Endothelial cell of hepatic sinusoid (primary cell): ENCODE results near the gene PRKAG2.

Experiments used
- in situ Hi-C: cut with HindIII; loops from 2 replicates; pipeline ENCODE4 v1.10.0; 2017; ENCODE audit warnings: low sequenced_read_pairs

The PRKAG2 gene

DNA sequence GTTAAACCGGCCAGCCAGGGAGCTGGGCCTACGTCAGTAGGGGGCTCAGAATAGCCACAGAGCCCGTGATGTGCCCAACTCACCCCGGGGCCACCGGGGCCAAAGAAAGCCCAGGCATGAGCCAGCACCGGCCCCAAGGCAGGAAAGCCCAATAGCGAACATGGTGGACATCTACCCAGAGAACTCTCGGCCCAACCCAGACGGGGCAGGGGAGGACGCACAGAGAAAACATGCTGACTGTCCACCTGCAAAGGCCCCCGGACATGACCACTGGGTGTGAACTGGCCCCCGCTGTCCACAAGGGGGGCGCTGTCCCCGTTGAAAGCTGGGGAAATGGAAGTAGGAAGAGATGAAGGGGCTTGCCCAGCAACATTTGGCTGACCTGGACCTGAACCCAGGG is 169.2 kb downstream of the PRKAG2 start:
- in situ Hi-C loops: no loop called here

GRCh38 chr7:151707105-151707469 is 169.8 kb downstream of the PRKAG2 start:
- in situ Hi-C loops: no loop called here

GRCh38 chr7:151706277-151707104 is 170.4 kb downstream of the PRKAG2 start:
- in situ Hi-C loops: no loop called here

DNA sequence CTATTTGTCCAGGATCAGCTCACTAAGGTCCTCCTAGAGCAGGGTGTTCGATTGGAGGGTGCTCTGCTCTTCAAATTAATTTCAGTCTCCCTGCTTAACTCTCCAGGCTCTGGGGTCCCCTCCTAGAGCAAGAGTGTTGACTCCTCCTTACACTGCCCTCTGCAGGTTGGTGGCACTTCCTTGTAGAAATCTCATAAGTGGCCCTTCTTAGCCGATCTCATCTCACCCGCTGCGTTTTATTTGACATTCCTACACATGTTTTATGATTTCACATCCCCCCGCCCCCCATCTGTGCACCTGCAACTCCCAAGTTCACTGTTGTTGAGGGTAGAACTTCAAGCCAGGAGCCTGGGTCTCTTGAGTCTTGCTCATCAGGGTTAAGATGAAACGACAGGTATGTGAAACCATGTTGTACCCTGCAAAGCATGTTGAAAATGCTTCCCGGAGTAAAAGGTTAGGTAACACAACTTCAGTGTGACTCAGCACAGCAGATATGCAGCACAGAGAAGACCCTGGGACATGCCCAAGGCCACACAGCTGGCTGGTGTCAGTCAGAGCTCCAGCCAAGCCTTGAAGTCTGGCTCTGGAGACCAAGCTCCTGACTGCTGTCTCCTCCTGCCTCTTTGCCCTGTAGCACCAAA is 171.2 kb downstream of the PRKAG2 start:
- in situ Hi-C loops: no loop called here

DNA sequence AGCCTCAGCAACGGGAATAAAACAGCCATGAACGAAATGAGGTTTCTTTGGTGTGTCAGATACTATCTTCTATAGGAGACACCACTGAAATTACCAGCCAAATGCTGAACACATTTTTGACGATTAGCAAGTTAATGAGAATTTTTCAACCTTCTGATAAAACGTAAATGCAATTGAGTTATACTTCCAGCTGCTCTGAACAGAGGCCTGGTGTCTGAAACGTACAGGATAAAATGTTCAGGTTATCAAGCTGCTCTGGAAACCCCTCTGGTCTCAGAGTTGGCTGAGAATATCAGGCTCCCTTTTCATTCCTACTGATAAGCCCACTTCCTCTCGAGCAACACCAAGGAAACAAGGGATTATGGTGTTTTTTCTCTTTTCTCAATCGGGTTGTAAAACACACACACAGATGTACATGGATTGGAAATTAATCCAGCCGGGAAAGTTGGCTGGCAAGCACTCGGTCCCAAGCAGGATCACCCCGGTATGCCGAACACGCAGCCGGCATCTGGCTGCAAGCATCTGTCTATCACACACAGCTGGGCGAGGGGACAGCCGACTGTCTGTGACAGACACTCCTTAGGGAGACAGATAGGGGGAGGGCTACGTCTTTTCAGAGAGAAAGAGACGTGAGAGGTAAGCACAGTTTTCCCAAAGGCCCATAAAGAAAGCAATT is 171.8 kb downstream of the PRKAG2 start:
- in situ Hi-C loops: no loop called here

DNA sequence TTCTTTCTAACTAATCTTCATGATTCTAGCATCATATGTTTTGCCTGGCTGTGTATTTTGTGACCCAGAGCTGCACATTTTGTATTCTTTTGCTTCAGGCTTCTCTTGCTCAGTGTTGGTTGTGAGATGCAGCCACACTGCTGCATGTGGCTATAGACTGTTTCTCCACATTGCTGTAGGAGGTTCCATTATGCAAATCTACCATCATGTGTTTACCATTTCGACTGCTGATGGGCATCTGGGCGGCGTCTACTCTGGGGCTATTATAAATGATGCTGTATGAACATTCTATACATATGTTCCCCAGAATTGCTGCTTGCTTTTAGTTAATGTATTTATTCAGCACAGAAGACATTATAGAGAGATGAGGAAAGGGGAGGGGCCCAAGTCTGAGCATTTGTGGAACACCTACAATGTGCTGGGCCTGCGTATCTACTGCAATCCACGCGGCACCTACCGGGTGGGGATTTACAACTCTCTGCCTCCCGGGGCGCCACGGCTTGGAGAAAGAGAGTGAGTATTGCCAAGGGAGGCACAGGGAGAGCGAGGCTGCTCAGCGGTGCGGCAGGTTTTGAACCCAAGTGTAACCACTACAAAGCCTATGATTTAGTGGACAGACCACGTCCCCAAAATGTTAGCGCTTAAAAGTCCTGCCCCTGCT is 172.5 kb downstream of the PRKAG2 start:
- in situ Hi-C loops: no loop called here

DNA sequence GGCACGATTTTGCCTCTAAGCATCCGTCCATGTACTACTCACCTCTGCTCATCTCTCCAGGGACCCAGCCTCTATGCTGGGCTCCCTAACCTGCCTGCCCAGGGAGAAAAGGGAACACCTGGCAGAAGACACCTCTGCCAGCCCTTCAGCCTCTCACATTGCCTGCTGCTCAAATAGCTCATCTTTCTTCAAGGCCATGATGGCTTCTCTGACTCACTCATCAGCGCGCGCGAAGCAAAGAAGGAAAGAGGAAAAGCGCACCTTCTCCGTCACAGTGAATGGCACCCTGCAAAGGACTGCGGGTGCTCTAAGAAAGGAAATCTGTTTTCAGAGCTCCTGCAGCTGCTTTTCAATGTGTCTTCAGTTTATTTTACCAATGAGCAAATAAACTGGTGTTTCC is 174.0 kb downstream of the PRKAG2 start:
- in situ Hi-C loops: no loop called here

DNA sequence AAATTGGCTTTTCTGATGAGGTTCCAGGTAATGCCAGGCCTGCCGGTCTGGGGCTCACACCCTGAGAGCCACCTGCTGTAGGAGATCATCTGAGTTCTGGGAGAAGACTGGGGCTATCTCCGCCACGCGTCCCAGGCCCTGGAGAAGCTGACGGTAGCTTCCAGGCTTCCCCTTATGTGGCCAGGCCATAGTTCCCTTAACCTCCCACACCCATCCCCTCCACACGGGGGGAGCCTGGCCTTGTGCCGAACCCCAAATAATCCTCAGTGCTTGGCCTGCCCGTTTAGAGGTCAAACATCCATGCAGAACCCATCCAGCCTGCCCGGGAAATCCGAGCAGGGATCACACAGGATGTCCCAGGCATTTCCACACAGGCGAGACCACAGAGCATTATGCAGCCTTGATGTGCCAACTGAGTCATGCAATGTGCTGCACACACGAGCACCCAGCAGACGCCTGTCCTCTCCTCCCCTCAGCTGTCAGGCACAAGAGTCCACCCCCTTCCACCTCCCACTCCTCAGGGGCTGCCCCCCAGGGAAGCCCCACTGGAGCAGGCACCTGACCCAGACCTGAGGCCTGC is 176.2 kb downstream of the PRKAG2 start:
- in situ Hi-C loops: no loop called here

DNA sequence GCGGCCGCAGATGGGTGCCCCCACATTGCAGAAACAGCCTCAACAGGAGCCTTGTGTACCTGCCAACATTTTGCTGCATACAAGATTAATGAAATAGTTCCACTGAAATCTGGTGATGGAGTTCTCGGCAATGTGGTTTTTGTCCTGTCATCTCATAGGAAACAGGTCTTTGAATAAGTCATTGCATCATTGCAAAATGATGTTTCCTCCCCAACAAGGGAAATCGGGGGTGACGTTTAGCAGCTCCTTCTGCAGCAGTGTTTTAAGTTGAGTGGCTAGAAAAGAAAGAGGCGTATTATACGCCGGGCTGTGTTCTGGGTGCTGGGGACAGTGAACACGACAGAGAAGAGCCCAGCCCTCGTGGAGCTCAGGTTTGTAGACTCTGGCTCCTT is 177.0 kb downstream of the PRKAG2 start:
- in situ Hi-C loops: loop anchor here (5.0 kb wide), 4 partner anchors 37 to 92 kb away; no protein-coding TSS in a partner anchor

DNA sequence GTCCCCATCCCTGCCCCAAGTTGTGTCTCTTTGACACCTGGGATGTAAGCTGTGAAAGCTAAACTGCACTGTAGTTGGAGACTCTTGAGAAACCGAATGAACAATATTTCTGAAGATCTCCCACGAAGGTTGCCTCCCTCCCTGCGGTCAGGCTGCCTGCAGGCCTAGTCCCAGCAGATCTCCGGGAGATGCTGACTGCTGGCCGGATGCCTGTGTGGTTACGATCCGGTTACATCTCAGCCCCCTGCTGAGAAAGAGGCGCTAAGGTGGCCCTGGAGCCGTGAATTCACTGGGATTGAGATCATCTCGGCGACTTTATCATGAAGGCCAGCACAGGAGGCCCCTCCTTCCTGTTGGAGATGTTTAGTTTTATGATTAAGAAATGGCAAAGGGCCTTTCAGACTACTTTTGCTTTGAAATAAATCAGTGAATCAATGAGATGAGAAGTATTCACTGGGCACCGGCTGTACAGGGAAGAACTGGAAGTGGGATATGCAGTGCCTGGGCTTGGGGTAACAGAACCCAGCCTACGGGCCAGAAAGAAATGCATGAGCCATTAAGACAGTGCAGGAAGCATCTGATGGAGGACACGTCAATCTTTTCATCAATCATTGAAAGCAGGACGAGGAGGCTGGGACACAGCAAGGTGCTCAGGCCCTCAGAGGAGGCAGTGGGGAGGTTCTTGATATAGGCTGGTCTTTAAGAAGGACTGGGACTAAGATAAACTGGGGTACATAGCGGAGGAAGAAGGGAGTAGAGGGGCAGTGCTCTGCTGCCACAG is 177.6 kb downstream of the PRKAG2 start:
- in situ Hi-C loops: loop anchor here (5.0 kb wide), 4 partner anchors 37 to 93 kb away; no protein-coding TSS in a partner anchor

GRCh38 chr7:151697942-151698341 is 179.0 kb downstream of the PRKAG2 start:
- in situ Hi-C loops: loop anchor here (5.0 kb wide), 4 partner anchors 36 to 94 kb away; no protein-coding TSS in a partner anchor

- in situ Hi-C loops: loop anchor here (5.0 kb wide), 4 partner anchors 35 to 95 kb away; no protein-coding TSS in a partner anchor
Observed at GRCh38 chr7:151697515-151697895, 179.4 kb downstream of the PRKAG2 start.

- in situ Hi-C loops: loop anchor here (5.0 kb wide), 4 partner anchors 35 to 95 kb away; no protein-coding TSS in a partner anchor
Observed at GRCh38 chr7:151696721-151697514, 180.0 kb downstream of the PRKAG2 start.

DNA sequence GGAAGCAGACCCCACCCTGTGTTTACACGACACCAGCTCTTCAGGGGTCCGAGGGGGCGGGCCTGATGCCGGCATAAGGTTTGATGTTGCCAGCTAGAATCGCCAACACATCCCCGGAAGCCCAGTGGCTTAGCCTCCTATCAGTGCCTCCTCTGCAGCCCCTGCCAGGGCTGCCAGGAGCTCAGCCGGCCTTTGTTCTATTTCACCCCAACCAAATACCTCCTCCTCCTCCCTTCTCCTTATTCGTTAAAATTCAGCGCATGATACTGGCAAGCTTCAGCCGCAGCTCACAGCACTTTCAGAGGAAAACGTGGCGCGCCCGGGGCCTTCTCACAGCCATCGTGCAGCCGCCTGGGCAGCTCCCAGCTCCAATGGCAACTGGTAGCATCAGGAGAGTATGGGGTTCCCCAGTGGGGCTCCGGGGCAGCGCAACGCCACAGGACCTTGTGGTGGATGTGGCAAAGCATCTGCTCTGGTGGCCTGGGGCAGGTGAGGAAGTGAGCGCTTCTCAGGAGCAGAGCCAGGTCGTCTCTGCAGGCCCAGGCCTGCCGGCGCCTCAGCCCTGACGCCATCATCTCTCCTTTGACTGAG is 180.9 kb downstream of the PRKAG2 start:
- in situ Hi-C loops: loop anchor here (5.0 kb wide), 4 partner anchors 34 to 96 kb away; no protein-coding TSS in a partner anchor

DNA sequence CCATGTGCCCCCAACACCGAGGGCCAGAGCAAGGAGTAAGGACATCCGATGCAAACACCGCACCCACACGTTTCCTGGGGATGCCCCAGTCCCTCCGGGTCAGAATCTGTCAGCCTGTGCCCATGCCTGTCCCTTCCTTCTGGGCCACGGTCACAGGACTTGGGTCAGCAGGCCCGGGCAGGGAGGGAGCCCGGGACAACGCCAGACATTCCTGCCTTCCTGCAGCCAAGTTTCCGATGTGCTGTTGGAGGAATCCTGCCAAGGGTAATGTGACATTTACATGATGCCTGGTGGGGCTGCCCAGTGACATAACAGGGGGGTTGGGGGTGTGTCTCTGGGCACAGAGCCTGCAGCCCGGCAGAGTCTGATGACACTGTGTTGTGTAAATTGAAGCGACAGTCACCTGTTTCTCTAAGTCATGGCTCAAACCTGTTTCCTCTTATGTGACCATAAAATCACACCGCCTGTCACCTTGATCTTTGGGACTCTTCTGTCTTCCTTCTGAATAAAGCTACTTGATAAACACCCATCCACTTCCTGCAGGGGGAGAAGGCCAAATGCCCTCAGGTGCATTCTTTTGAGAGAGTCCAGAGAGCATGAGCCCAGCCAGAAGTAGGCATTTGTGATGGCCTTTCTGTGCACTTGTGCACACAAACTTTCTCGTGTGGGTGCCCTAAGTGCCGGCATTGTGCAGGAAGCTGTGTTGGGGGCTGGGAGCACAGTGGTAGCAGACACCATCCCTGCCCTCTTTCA is 181.9 kb downstream of the PRKAG2 start:
- in situ Hi-C loops: loop anchor here (5.0 kb wide), 4 partner anchors 33 to 97 kb away; no protein-coding TSS in a partner anchor

DNA sequence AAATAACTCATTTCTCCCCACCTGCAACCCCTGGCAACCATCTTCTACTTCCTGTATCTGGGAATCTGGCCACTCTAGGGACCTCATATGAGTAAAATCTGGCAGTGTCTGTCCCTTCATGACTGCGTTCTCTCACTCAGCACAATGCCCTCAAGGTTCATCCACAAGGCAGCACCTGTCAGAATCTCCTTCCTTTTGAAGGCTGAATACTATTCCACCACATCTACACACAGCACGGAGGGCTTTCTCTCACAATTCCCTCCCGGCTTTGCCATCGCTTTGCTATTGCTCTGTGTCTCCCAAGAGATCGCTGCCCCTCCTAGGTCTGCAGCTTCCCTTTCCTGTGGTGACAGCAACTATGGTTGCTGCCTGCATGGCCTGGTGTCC is 182.5 kb downstream of the PRKAG2 start:
- in situ Hi-C loops: no loop called here

GRCh38 chr7:151693140-151693539 is 183.8 kb downstream of the PRKAG2 start:
- in situ Hi-C loops: no loop called here

DNA sequence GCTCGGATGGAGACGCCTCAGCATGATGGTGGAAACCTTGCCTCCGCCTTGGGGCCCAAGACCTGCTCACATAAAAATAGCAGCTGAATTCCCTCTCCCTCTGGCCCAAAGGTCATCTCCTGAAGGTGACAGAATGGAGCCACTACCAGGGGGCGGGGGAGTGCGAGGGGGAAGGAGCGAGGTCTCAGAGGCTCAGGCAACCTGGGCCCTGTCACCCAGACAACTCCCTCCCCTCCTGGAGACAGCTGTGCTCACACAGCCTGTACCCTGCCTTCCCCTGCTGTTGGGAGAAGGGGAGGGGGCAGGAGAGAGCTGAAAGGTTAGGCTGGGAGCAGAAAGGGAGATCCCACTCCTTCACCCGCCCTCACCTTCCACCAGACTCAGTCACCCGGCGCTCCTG is 184.2 kb downstream of the PRKAG2 start:
- in situ Hi-C loops: no loop called here
